Activated CD4-positive, CD25-positive, alpha-beta regulatory T cell (primary cell): ENCODE data around the gene APPL2.
"Not testable (repeated sequence)": the region's sequence is repeated elsewhere in the genome, so short reads cannot be mapped to it uniquely, and the experiment has no call there.

ENCODE experiments used
- DNase-seq, 4 experiments: peaks; one replicate each; lab custom pipeline; 2025; lab: John Stamatoyannopoulos, UW

The APPL2 gene

DNA sequence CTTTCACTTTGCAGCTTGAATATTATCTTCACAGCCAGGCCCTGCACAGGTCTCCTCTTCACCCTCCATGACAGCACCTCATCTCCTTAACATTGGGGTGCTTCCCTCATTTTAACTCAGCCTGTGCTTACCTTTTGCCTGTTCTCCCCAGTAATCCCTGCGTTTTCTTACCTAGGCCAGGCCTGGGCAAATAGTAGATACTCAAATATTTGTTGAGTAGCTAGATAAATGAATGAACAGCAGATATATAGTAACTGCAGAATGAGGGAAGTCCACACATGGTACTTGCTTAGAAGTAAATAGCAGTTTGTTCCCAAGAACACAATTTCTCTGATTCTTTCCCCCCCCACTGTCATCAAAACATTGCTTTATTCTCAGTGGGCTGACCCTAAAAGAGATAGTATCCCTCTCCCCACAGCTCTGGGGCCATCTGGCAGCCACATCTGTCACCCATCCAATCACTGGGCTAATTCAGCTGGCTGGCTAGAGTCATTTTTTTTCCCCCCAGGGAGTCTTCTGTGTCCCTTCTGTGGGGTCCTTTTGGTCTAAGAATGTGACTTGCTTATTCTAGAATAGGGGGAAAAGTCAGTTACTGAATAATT lies 43.2 kb downstream of the APPL2 start:
- no peak for DNase-seq

DNA sequence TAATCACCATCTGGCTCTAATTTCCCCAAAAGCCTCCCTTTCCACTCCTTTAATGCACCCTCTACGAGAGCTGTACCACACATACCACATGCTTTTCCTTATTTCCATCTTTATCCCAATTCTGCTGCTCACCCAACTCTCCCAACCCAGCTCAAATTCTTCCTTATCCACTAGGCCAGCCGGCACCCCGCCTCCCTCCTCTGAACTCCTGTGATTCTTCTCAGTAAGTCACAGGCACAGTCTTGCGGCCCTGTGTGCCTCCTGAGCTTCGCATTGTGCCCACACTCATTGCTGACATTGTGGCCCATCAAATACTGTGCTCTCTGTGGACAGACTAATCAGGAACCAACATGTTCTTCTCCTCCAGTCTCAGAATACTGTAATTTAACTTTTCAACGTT lies 45.4 kb downstream of the APPL2 start:
- no peak for DNase-seq

DNA sequence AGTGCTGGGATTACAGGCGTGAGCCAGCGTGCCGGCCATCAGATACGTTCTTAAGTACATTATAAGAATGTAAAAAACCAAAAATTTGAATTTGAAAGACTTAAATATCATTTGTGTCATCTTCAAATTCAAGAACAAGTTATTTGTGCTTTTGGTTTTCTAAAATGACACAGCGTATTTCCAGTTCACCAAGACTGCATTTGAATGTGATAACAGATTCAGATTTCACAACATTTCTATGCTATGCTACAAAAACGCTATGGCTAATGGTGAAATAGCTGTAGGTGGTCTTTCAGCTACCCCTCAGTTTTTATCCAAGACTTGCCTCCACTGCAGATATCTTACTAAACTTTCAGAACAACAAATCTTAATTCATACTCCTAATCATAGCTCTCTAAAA lies 46.7 kb downstream of the APPL2 start:
- DNase-seq: no peak

DNA sequence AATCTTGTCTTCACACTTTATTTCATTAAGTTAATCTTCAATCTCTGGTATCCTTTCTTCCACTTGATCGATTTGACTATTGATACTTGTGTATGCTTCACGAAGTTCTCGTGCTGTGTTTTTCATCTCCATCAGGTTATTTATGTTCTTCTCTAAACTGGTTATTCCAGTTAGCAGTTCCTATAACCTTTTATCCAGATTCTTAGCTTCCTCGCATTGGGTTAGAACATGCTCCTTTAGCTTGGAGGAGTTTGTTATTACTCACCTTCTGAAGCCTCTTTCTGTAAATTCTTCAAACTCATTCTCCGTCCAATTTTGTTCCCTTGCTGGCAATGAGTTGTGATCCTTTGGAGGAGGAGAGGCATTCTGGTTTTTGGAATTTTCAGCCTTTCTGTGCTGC lies 52.0 kb downstream of the APPL2 start:
- not testable (repeated sequence) for DNase-seq

DNA sequence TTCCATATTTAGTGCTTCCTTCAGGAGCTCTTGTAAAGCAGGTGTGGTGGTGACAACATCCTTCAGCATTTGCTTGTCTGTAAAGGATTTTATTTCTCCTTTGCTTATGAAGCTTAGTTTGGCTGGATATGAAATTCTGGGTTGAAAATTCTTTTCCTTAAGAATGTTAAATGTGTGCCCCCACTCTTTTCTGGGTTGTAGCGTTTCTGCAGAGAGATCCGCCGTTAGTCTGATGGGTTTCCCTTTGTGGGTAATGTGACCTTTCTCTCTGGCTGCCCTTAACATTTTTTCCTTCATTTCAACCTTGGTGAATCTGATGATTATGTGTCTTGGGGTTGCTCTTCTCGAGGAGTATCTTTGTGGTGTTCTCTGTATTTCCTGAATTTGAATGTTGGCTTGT lies 52.6 kb downstream of the APPL2 start:
- not testable (repeated sequence) for DNase-seq

DNA sequence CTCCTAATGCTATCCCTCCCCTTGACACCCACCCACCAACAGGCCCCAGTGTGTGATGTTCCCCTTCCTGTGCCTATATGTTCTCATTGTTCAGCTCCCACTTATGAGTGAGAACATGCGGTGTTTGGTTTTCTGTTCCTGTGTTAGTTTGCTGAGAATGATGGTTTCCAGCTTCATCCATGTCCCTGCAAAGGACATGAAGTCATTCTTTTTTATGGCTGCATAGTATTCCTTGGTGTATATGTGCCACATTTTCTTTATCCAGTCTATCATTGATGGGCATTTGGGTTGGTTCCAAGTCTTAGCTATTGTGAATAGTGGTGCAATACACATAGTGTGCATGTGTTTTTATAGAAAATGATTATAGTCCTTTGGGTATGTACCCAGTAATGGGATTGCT lies 56.9 kb downstream of the APPL2 start:
- DNase-seq: not testable (repeated sequence)

DNA sequence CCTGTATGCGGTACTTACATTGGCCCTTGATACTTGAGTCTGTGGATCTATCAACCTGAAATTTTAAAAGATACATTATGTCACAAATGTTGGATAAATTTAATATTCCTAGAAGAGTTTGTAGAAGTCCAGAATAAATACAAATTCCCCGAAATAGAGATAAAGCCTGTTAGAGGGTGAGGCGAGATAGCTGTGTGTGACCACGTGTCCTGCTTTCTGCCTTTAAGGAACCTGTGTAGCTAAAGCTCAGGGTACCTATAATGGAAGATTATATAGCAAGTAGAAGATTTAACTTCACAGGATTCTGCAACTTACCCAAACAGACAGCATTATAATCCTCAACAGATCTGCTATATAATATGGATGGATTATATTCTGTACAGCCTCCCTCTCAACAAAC lies 58.8 kb downstream of the APPL2 start:
- no peak for DNase-seq

DNA sequence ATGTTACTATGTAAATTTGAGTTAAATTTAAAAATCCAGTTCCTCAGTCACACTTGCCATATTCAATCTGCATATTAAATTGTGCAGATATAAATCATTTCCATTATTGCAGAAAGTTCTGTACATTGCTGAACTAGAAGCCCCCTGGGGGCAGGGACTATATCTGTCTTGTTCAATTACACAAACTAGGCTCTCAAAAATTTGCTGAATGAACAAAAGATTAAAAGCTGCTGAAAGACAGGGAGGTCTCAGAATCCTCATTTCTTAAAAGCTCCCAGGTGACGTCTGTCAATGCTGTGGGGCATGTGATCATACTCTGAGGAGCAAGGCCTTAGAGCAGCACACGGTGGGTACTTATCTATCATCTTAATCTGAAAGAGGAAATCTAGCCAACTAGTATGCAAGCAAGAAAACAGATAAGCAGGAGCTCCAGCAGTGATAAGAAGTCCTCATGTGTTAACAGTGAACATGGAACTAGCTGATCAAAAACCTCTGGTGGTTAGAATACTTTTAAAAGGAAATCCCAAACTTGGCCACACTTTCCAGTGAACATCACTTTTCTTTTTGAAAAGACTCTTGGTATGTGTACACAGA lies 60.5 kb downstream of the APPL2 start:
- DNase-seq: no peak

DNA sequence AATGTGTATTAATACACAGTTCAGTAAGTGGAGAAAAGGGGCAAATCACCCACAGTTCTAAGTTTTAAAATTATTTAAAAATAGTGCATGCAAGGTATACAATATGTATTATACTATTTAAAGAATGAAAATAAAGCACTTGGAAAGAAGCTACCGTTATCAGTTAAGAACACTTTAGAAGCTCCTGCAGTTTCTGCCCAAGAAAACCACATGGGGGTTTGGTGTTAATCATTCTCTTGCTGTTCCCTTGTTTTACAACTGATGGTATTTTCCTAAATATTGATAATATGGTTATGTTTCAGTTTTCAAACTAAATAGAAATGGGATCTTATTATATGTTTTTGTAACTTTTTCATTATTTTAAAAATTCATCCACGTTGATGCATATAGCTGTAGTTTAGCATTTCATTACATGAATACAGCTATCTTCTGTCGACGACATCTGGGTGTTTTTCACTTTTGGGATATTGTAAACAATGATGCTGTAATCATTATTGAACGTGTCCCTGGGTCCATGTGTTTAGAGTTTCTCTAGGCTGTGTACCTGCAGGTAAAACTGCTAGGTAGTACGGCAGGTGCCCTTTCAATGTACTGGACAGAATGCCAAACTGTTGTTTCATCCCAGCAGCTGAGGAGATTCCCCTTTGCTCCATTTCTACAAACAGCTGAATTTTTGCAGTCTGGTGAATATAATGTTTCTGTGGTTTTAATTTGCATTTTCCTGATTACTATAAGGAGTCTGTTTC lies 64.1 kb downstream of the APPL2 start:
- DNase-seq: no peak

DNA sequence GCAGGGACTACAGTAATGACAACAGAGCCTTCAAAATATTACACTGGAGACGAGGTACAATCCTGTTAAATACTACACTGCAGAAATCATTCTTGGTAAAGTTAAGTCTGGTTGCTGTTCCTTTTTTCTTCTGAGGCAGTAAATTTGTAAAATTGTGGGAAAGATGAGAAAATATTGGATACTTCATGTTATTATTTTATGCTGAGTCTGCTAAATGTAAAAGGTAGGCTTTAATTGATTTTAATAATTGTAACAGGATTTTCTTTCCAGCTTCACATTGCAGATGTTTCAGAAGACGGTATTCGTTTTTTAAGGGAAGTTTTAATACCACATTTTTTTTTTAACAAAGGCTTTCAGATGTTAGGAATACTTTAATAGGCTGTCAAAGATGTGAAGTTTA lies 65.8 kb downstream of the APPL2 start:
- no peak for DNase-seq

DNA sequence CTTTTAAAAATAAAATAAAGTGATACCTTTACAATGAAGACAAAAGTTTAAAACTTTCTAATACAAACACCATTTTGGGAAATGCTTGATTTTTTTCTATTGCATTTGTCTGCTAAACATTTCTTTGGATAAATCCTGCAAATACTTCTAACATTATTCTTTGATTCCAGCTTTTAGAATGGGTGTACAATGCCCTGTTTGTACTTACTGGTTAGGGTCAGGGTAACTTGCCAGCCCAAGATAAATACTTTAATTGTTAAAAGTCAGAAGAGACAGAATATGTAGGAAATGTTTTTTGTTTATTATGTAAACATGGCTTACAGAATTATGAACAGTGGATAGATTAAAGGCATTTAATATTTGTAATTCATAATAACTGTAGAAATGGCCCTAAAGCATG lies 68.0 kb downstream of the APPL2 start:
- no peak for DNase-seq

DNA sequence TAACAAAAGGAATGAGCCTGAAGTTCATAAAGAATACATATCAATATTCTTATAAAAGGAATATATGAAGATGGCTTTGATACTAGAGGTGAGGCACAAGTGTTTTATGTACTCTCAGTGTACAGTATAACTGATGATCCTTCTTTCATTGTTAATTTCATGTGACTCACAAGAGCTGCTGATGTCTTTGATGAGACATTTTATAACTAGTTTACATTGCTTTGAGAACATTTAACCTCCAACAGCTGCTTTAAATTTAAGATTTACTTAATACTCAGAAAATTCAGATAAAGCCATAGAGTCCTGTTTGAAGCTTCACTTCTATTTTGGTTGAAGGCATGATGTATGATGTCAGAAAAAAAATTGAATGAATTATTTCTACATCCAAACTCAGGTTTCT lies 68.6 kb downstream of the APPL2 start:
- no peak for DNase-seq

DNA sequence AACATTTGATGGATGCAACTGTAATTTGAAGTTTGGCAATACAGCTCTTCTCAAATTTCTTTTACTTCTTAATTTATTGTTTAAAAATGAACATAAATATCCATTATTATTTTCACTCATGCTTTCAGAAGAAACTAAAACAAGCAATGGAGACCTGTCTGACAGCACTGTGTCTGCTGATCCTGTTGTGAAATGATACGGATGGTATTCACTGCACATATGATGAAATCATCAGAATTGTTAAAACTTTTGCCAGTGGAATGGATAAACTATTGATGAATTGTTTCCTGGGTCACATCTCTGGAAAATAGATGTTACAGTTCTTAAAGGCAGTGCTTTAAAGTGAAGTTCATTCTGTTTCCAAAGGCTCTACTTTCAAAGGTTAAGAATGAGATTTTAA lies 69.2 kb downstream of the APPL2 start:
- no peak for DNase-seq

DNA sequence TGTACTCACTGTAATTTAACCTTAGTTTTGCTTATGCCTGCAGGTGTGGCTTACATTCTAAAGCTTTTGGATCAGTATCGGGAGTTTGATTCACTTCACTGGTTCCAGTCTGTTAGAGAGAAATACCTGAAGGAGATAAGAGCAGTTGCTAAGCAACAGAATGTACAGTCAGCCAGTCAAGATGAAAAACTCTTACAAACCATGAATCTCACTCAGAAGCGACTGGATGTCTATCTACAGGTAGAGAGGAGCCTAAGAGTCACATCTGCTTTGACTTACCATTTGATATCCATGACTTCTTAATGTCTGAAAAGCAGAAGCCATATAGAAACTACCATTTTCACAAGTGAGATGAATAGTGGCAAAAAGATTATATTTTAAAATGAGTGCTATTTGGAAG lies 71.9 kb downstream of the APPL2 start:
- no peak for DNase-seq

DNA sequence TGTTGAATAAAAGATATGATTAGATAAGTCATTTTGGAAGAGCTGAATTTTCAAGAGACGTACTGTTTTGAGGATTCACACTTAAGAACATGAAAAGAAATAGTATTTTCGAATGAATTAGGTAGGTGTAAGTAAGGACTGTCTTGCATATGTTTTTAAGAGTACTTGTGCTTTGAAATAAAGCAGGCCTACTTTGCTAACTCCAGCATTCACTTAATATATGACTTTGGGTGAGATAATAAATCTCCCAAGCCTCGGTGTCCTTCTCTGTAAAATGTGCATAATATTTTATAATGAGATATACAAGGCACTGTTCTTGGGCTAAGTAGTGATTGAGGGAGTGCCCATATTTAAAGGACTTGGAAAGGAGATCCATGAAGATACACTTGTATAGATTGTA lies 73.8 kb downstream of the APPL2 start:
- no peak for DNase-seq

DNA sequence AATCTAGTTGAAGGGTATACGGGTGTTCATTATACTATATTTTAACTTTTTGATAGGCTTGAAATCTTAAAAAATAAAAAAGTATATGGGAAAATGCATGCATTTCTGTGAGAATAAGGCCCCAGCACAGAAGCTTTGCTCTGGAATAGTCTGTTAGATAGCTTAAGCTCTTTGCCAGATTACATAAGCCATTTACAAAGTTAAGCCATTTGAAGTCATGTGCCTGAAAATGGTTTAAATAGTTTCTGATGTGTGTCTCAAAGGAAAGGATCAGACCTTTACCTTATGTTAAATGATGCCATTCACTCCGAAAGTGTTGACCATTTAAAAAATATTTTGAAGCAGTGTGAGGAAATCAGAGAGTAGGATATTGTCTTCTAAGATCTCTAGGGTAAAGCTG lies 77.1 kb downstream of the APPL2 start:
- DNase-seq: no peak

DNA sequence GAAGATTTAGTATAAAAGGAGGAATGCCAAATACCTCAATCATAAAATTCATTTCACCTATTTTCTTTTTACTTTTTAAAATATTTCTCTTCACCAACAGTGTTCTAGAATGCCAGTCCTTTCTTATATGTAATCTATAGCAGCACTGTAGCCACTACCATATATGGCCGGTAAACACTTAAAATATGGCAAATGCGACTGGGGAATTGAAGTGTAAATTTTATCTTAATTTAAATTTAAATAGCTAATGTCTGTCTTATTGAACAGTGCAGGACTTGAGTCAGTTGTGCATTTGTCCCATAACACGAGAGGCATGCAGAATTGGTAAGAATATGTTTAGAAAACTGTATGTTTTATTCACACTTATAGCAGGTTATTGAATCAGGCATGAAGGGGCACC lies 78.4 kb downstream of the APPL2 start:
- no peak for DNase-seq

DNA sequence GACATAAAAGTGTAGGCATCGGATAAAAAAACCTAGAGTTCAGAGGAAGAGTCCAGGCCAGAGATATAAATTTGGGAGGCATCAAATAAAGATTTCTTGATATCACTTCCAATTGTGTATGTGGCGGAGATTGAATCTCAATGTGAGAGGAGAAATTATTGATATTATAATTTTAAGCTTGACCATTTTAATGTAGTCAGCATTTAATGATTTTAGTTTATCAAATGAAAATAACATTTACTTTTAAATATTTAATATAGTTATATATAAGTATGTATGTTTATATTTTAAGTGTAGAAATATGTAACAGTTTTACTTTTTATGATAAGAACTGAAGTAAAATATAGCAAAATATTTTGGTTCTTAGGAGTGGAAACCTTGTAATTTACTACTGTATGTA lies 79.7 kb downstream of the APPL2 start:
- no peak for DNase-seq

DNA sequence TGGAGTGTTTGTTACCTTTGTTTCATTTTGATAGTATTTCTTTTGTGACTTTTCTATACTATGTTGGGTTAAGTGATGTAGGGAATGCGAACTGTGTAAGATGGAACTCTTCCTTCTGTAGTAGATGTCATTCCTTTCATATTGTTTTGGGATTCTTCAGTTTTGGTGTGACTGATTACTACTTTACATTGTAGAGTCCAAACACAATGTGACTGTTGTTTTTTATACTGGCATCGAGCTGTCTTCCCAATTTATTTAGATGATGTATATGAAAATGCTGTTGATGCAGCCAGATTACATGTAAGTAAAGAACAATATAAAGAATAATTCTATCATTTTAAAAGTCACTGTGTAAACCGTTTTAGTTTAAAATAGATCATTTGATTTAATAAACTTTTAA lies 93.7 kb downstream of the APPL2 start:
- no peak for DNase-seq

DNA sequence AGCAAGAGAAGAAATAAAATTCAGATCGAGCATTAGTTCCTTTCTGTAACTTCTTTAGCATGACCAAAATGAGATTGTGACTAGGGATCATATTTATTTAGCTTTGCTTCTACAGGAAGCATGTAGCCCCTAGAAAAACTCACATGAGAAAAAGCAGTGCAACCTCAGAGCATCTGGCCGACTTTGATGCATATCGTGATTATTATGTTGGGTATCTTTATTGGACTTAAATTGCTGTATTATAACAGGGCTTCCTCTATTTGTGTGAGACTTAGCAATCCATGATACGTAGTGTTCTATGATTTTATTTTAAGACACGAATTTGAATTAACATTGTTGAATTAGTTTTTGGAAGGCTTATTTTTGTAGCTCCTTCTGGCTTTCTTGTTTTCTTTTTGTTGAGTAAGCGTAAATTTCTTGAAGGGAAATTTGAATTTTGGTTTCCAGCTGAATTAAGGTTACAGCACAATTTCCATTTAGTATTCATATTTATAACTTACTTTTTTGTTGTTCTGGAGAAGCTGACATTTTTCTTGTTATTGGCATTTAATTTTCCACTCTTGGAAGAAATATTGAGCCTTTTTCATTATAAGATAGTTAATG lies 94.6 kb downstream of the APPL2 start:
- no peak for DNase-seq

DNA sequence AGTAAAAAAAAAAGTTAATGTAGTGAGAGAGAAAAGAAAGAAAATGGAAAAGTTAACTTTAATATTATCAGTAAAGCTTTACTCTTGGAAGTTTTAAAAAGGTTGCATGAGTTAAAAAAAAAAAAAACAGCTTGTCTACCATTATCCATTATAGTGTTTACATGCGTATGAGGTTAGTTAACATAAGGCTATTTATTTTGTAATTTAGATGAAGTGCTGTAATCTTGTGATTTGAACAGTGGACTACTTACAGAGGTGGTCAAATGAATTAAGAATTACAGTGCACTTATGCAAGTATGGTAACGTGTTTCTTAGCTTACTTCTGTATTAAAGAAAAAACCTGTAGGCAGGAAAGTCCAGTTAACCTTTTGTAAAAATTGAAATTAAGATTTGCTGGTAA lies 97.7 kb downstream of the APPL2 start:
- DNase-seq: no peak
